Aorta (tissue), 5 donors: ENCODE results near the gene SRPRB. TPM values are rescaled to one million over a fixed set of nuclear protein-coding genes. Genes with fewer than 3 reads are reported as not detected.
A peak's percentile ranks its signal among the peaks of the same experiment; 100 is the strongest.

ENCODE experiments used
- ATAC-seq: fragments of 200-7000 bp; cut with Tn5 transposase; one replicate; pipeline ENCODE4 v1.9.1; 2022; ENCODE audit warnings: moderate library complexity; ENCODE audit not compliant: low FRiP score
- DNase-seq, 2 donors: peaks; one replicate each; pipeline ENCODE4 v3.0.0-alpha.2; 2020
- H3K27ac ChIP-seq, 2 donors: one replicate each; pipeline ENCODE4 v1.5.1; 2013; ENCODE audit warnings: low read length in 2 of 2, mild to moderate bottlenecking in 2 of 2, moderate library complexity in 2 of 2, control low read depth in 1 of 2, inconsistent platforms in 1 of 2, low read depth in 1 of 2
- H3K27me3 ChIP-seq, 2 donors: one replicate each; pipeline ENCODE4 v1.6.1; 2013; ENCODE audit warnings: control low read depth in 1 of 2, low read length in 1 of 2, mild to moderate bottlenecking in 1 of 2, moderate library complexity in 1 of 2; ENCODE audit not compliant: insufficient read depth in 2 of 2, control insufficient read depth in 1 of 2
- H3K36me3 ChIP-seq, 2 donors: one replicate each; pipeline ENCODE4 v1.6.1; 2013; ENCODE audit warnings: control low read depth in 1 of 2, low read length in 1 of 2, mild to moderate bottlenecking in 1 of 2; ENCODE audit not compliant: insufficient read depth in 2 of 2, control insufficient read depth in 1 of 2
- H3K4me1 ChIP-seq, 2 donors: one replicate each; pipeline ENCODE4 v1.6.1; 2013; ENCODE audit warnings: low read length in 2 of 2, control low read depth in 1 of 2, mild to moderate bottlenecking in 1 of 2, moderate library complexity in 1 of 2; ENCODE audit not compliant: insufficient read depth in 2 of 2, control insufficient read depth in 1 of 2
- H3K4me3 ChIP-seq, 2 donors: one replicate each; pipeline ENCODE4 v1.5.1; 2013; ENCODE audit warnings: low read length in 2 of 2, control low read depth in 1 of 2, mild to moderate bottlenecking in 1 of 2
- H3K9me3 ChIP-seq: one replicate; pipeline ENCODE4 v1.6.1; 2013; ENCODE audit warnings: mild to moderate bottlenecking, low read length; ENCODE audit not compliant: control insufficient read depth
- WGBS, 2 donors: extraction: QIAGEN DNeasy Blood & Tissue Kit; methylation state at CpG; one replicate each; pipeline ENCODE4 v1.1.7; 2013; 5-methylcytosine and 5-hydroxymethylcytosine counted together
- intact Hi-C, 2 donors: fragments of 100-400 bp; cut with DNase I; formaldehyde crosslinking; loops; one replicate each; pipeline versions ENCODE4 v1.14.2 to v1.15.0; 2022
- long read RNA-seq, 2 donors: library from polyadenylated mRNA; unstranded; transcript quantifications; one replicate each; pipeline ENCODE4 v2.0.0, GENCODE V29; 2020 to 2021
- polyA plus RNA-seq, 2 donors: library from polyadenylated mRNA; stranded (reverse); fragments of 200-250 nt; gene quantifications; one replicate each; pipeline ENCODE4 v1.2.3, GENCODE V29; 2013
- total RNA-seq, 2 donors: library from RNA; stranded (reverse); fragmentation: NEBNext Ultra II Directional; extraction: Animal tissue kit (Norgen Biotek cat#: 25700); gene quantifications; one replicate each; pipeline ENCODE4 v1.2.1, GENCODE V29; 2021
- donor health status: healthy with polysubstance abuse.
- donor health status: Bipolar disorder and iron deficiency.
- donor health status: DM: no; HTN: no; CAD: no.
- donor health status: DM: no; HTN: no; CAD: no.
- donor health status: DM: yes; HTN: yes; CAD: no.

The SRPRB gene
- total RNA-seq (10 to 100 TPM; 32.9 to 33.6 TPM), polyA plus RNA-seq (10 to 100 TPM in 1 of 2 donors, 1 to 10 TPM in 1; 8.6 to 18.0 TPM)
- long read RNA-seq, donor 1, partial matches to known transcripts: 142 of 159 reads
- long read RNA-seq, donor 1, other reads (novel, unspliced or antisense): 15 of 159 reads
- long read RNA-seq, donor 2, partial matches to known transcripts: 17 of 18 reads
- long read RNA-seq, donor 2, other reads (novel, unspliced or antisense): 1 of 18 reads

GRCh38 chr3:133805702-133806475 lies at the start of gene SRPRB:
Gene SRPRB (plus strand): TSS chr3:133805815. CDS start chr3:133805849, 34 bp downstream.
- no peaks in the 10 kb centered on the region for H3K4me1 ChIP-seq
- H3K27me3 ChIP-seq: no peaks in the 10 kb centered on the region
- ATAC-seq: peak; percentile 100
- peak; percentile 97 to 98 for DNase-seq
- 0 to 1% methylated on average over 53 of the region's 53 CpGs for WGBS, 2 donors
- no peaks in the 10 kb centered on the region for H3K9me3 ChIP-seq
- H3K36me3 ChIP-seq: peaks cover 0 to under 1% of the 10 kb centered on the region in 2 donors
- intact Hi-C loops: no loop called here
- peak within 1 kb of the TSS; percentile 70 to 71 for H3K4me3 ChIP-seq
- H3K27ac ChIP-seq: no peak within 1 kb of the TSS

- ATAC-seq (peak; percentile 31), DNase-seq (no peak)
- WGBS, 2 donors: 59 to 61% methylated on average over 20 of the region's 20 CpGs
- intact Hi-C loops: no loop called here
- H3K36me3 ChIP-seq: no peaks in the 10 kb centered on the region
- no peaks in the 10 kb centered on the region for H3K4me1 ChIP-seq
- H3K4me3 ChIP-seq: no peak overlapping the region
- no peaks in the 10 kb centered on the region for H3K9me3 ChIP-seq
- no peaks in the 10 kb centered on the region for H3K27me3 ChIP-seq
- no peak overlapping the region for H3K27ac ChIP-seq
Measured at GRCh38 chr3:133756716-133757694, 48.6 kb upstream of the SRPRB start.

GRCh38 chr3:133757701-133758567 lies 47.7 kb upstream of the SRPRB start:
- Histone ChIP-seq H3K36me3 (no peaks in the 10 kb centered on the region), H3K27me3 (no peaks in the 10 kb centered on the region), H3K4me1 (no peaks in the 10 kb centered on the region), H3K27ac (no peak overlapping the region), H3K4me3 (no peak overlapping the region), H3K9me3 (no peaks in the 10 kb centered on the region)
- intact Hi-C loops: no loop called here
- DNase-seq (no peak), ATAC-seq (no peak)
- WGBS, 2 donors: 61% methylated on average over 6 of the region's 6 CpGs

GRCh38 chr3:133758568-133758928 lies 47.1 kb upstream of the SRPRB start:
- H3K9me3 ChIP-seq: no peaks in the 10 kb centered on the region
- WGBS, 2 donors: 91 to 96% methylated on average over 1 of the region's 1 CpG
- no peaks in the 10 kb centered on the region for H3K27me3 ChIP-seq
- no peak overlapping the region for H3K4me3 ChIP-seq
- H3K4me1 ChIP-seq: no peaks in the 10 kb centered on the region
- no peak for ATAC-seq
- H3K36me3 ChIP-seq: no peaks in the 10 kb centered on the region
- intact Hi-C loops: no loop called here
- no peak for DNase-seq
- H3K27ac ChIP-seq: no peak overlapping the region

- ATAC-seq (no peak), DNase-seq (no peak)
- Histone ChIP-seq H3K27ac (no peak overlapping the region), H3K36me3 (no peaks in the 10 kb centered on the region), H3K4me1 (no peaks in the 10 kb centered on the region), H3K4me3 (no peak overlapping the region), H3K27me3 (no peaks in the 10 kb centered on the region), H3K9me3 (no peaks in the 10 kb centered on the region)
- intact Hi-C loops: no loop called here
- 94 to 98% methylated on average over 9 of the region's 9 CpGs for WGBS, 2 donors
Measured at GRCh38 chr3:133758964-133759739, 46.5 kb upstream of the SRPRB start.

- no peak overlapping the region for H3K27ac ChIP-seq
- H3K4me1 ChIP-seq: no peaks in the 10 kb centered on the region
- intact Hi-C loops: no loop called here
- 67 to 73% methylated on average over 2 of the region's 2 CpGs for WGBS, 2 donors
- H3K27me3 ChIP-seq: no peaks in the 10 kb centered on the region
- H3K4me3 ChIP-seq: no peak overlapping the region
- DNase-seq: no peak
- no peaks in the 10 kb centered on the region for H3K36me3 ChIP-seq
- no peaks in the 10 kb centered on the region for H3K9me3 ChIP-seq
- ATAC-seq: no peak
Measured at GRCh38 chr3:133759740-133760305, 45.8 kb upstream of the SRPRB start.

- DNase-seq (no peak), ATAC-seq (no peak)
- no peak overlapping the region for H3K27ac ChIP-seq
- 96% methylated on average over 2 of the region's 2 CpGs for WGBS, 2 donors
- no peaks in the 10 kb centered on the region for H3K9me3 ChIP-seq
- no peaks in the 10 kb centered on the region for H3K4me1 ChIP-seq
- H3K4me3 ChIP-seq: no peak overlapping the region
- intact Hi-C loops: no loop called here
- no peaks in the 10 kb centered on the region for H3K36me3 ChIP-seq
- no peaks in the 10 kb centered on the region for H3K27me3 ChIP-seq
Measured at GRCh38 chr3:133760916-133761315, 44.7 kb upstream of the SRPRB start.
